Choroid plexus epithelial cell (primary cell): ENCODE data around the gene HDHD5.

Source experiments
- DNase-seq: peaks from one replicate; pipeline ENCODE4 v3.0.0-alpha.2; 2010; ENCODE audit warnings: low read depth
- H3K4me3 ChIP-seq: 2 replicates; pipeline ENCODE4 v1.5.1; 2011; ENCODE audit warnings: low read depth, mild to moderate bottlenecking, control low read depth, low read length, moderate library complexity
- TF ChIP-seq, protein P1 (sequence below): conservative IDR thresholded peaks from 2 replicates; pipeline ENCODE4 v1.5.1; 2011; ENCODE audit warnings: low read depth, mild to moderate bottlenecking, control low read depth, inconsistent platforms, low read length, moderate library complexity

Gene HDHD5

GRCh38 chr22:17120711-17121232, 38.3 kb downstream of the HDHD5 start:
- peak overlapping the region; percentile 42 for H3K4me3 ChIP-seq
- TF ChIP-seq, protein P1, sequence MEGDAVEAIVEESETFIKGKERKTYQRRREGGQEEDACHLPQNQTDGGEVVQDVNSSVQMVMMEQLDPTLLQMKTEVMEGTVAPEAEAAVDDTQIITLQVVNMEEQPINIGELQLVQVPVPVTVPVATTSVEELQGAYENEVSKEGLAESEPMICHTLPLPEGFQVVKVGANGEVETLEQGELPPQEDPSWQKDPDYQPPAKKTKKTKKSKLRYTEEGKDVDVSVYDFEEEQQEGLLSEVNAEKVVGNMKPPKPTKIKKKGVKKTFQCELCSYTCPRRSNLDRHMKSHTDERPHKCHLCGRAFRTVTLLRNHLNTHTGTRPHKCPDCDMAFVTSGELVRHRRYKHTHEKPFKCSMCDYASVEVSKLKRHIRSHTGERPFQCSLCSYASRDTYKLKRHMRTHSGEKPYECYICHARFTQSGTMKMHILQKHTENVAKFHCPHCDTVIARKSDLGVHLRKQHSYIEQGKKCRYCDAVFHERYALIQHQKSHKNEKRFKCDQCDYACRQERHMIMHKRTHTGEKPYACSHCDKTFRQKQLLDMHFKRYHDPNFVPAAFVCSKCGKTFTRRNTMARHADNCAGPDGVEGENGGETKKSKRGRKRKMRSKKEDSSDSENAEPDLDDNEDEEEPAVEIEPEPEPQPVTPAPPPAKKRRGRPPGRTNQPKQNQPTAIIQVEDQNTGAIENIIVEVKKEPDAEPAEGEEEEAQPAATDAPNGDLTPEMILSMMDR: no peak
- DNase-seq: no peak

GRCh38 chr22:17120281-17120680, 38.8 kb downstream of the HDHD5 start:
- TF ChIP-seq, protein P1: no peak
- DNase-seq: peak; percentile 50
- no peak overlapping the region for H3K4me3 ChIP-seq

- TF ChIP-seq, protein P1: peak; percentile 40
- no peak overlapping the region for H3K4me3 ChIP-seq
- DNase-seq: peak; percentile 16
Measured at GRCh38 chr22:17119481-17120202, 39.4 kb downstream of the HDHD5 start.

DNA sequence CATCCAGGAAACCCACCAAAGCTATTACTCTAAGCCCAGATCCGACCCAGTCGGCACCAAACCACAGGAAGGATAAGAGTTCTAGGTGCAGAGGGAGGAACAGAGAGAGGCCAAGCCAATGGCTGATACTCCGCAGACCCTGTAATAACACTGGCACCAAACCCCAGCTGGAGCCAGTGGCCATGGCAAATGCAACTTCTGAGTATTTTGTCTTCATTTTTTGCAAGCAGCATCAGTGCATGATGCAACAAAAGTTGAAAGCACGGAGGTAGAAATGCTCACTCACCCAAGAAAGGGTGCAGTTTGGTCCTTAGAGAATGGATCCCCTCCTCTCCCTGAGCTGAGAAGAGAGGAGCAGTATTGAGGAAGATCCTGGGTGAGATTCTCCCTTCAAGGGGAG, 40.7 kb downstream of the HDHD5 start:
- no peak overlapping the region for H3K4me3 ChIP-seq
- TF ChIP-seq, protein P1: no peak
- no peak for DNase-seq

- H3K4me3 ChIP-seq: no peak overlapping the region
- no peak for DNase-seq
- TF ChIP-seq, protein P1: no peak
Measured at GRCh38 chr22:17117890-17118289, 41.2 kb downstream of the HDHD5 start.

- TF ChIP-seq, protein P1: no peak
- no peak for DNase-seq
- H3K4me3 ChIP-seq: no peak overlapping the region
Measured at GRCh38 chr22:17117400-17117799, 41.7 kb downstream of the HDHD5 start.

DNA sequence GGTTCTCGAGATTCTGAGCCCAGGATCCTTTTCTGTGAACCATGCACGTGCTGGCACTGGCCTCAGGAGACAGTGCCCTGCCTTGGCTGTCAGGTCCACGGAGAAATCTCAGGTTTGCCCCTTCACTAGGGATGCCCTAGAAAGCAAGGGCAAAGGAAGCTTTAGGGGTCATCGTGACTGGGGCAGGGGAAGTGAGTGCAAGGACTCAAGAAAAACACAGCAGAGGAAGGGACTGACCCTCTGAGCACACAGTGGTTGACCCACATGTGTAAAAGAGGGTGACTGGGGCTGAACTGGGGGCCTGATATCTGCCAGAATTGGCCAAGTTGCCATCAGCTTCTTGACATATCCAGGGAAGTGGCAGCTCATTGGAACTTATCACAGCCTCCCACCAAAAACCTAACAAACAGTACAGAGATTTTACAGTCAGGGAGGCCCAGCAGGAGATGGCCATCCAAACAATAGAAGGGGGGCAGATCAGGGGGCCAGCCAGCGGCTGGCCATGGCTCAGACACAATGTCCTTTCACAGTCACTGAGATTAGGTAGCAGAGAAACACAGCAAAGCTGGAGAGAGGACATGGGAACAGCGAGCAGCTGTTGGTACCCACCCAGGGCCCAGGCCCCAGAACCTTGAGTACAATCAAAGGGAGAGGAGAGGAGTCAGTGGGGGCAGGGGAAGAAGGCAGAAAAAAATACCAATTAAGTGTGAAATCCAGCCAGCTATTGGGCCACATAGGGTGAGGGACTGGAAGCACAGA, 42.3 kb downstream of the HDHD5 start:
- no peak for DNase-seq
- TF ChIP-seq, protein P1: no peak
- H3K4me3 ChIP-seq: no peak overlapping the region
